PFSK-1 (cell line): ENCODE data around the gene FOXK1.

ENCODE experiments used
- POLR2AphosphoS5 ChIP-seq: IDR thresholded peaks from 2 replicates; pipeline ENCODE4 v1.6.1; 2012; ENCODE audit warnings: low read depth, mild to moderate bottlenecking, control low read depth, low read length, moderate library complexity
- REST ChIP-seq, 2 experiments: IDR thresholded peaks; 2 replicates each; pipeline versions ENCODE4 v1.6.1 to v1.8.0; 2011 to 2012; ENCODE audit warnings: low read depth in 2 of 2, low read length in 2 of 2, control low read depth in 1 of 2, inconsistent platforms in 1 of 2, mild to moderate bottlenecking in 1 of 2, moderate library complexity in 1 of 2; ENCODE audit not compliant: insufficient read depth in 1 of 2

GRCh38 chr7:4781366-4782069 is 99.4 kb downstream of the FOXK1 start:
- TF ChIP-seq REST (IDR thresholded peaks at IDR 0.05; ENCODE audit: insufficient read depth in 1 of 2, low read depth in 2 of 2, low read length in 2 of 2), result no peak
- TF ChIP-seq POLR2AphosphoS5, result no peak
